ENCODE measurements around the gene TMTC1.

Gene TMTC1

DNA sequence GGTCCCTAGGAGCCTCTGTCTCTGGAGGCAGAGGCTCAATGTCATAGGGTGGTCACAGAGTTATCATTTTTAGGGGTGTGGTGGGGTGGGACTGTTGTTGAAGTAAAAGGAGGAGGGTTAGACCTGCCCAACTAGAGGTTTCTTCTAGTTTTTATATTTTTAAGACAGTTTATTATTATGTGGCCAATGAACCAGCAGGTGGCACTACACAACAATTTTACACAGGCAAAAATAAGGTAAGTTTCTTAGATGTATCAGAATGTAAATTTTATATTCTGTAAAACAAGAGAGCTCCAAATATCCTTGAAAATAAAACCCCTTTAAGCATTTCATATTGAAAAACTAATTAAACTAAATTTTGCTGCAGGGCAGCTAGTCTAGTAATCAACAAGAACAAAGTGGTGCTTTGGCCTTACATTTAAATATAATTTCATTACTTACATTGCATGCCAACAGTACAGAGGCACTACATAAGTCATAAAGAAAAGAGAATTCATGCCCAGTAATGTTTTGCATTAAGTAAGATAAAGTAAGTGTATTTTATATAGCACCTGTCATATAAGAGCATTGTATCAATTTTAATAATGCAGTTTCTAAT, 264.1 kb downstream of the TMTC1 start:
- H3K9me3 ChIP-seq (ENCODE audit: control insufficient read depth, insufficient read depth, low read length) = no peaks in the 10 kb centered on the region
- H3K4me1 ChIP-seq (ENCODE audit: insufficient read depth, low read length) = no peaks in the 10 kb centered on the region
- no peaks in the 10 kb centered on the region for H3K36me3 ChIP-seq (ENCODE audit: insufficient read depth, low read length)
- no peak overlapping the region for H3K9ac ChIP-seq (ENCODE audit: low read depth, low read length)

DNA sequence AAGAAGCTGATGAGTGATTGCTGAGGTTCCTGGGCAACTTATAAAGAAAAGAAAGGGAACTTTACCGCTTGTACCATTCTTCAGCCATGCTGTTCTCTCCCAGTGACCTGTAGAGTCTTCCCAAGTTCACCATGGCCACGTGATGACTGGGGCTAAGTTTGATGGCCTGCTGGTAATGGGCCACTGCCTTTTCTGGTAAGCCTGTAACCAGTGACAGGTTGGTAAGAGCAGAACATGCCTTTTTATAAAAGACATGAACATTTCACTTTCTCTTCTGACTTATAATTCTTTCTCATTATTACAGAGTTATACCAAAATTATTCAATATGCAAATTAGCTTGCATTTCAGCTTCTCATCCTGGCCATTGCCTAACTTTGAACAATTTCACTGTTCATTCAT, 265.3 kb downstream of the TMTC1 start:
- H3K9ac ChIP-seq (ENCODE audit: low read depth, low read length) = no peak overlapping the region

DNA sequence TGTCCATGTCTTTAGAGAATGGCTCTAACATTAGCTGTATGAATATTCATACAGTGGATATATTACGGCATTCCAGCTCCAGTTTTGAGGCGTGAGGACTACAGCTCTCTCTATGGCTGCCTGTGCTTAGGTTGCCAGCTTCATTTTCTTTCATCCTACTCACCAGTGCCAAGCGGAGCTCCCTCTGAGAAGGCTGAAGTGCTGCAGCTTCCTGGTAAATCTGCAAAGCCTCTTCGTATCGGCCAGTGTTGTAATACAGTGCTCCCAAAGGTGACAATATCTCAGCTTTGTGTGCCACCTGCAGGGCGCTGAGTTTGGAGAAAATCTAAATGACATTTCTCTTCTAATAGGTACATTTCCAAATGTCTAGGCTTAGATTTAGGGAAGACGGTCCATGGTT, 266.5 kb downstream of the TMTC1 start:
- Histone ChIP-seq H3K9ac (ENCODE audit: low read depth, low read length) (no peak overlapping the region), H3K4me1 (ENCODE audit: insufficient read depth, low read length) (no peaks in the 10 kb centered on the region), H3K9me3 (ENCODE audit: control insufficient read depth, insufficient read depth, low read length) (no peaks in the 10 kb centered on the region), H3K36me3 (ENCODE audit: insufficient read depth, low read length) (no peaks in the 10 kb centered on the region)

More for the DNA sequence above, 265.3 kb downstream of the TMTC1 start:
- Histone ChIP-seq H3K36me3 (ENCODE audit: insufficient read depth, low read length) (no peaks in the 10 kb centered on the region), H3K9me3 (ENCODE audit: control insufficient read depth, insufficient read depth, low read length) (no peaks in the 10 kb centered on the region), H3K4me1 (ENCODE audit: insufficient read depth, low read length) (no peaks in the 10 kb centered on the region)

DNA sequence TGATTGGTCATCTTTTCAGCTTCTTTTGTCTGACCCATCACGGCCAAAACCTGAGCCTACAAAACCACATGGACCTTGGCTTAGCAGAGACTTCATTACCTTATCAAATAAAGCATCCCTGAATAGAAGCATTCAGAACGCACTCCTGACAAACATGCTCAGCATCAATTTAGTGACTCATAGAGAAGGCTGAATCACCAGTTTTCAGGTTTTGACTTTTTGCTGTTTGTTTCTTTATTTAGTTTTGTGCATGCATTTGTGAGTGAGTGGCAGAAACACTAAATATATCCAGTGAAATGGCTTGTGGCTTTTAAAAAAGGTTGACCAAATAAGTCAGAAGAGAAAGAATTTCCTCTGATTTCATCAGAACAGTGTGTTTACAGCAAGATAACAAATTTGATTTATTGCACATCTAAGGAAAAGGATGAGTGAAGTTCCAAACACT, 267.3 kb downstream of the TMTC1 start:
- Histone ChIP-seq H3K36me3 (ENCODE audit: insufficient read depth, low read length) (no peaks in the 10 kb centered on the region), H3K9ac (ENCODE audit: low read depth, low read length) (no peak overlapping the region), H3K4me1 (ENCODE audit: insufficient read depth, low read length) (no peaks in the 10 kb centered on the region), H3K9me3 (ENCODE audit: control insufficient read depth, insufficient read depth, low read length) (no peaks in the 10 kb centered on the region)

DNA sequence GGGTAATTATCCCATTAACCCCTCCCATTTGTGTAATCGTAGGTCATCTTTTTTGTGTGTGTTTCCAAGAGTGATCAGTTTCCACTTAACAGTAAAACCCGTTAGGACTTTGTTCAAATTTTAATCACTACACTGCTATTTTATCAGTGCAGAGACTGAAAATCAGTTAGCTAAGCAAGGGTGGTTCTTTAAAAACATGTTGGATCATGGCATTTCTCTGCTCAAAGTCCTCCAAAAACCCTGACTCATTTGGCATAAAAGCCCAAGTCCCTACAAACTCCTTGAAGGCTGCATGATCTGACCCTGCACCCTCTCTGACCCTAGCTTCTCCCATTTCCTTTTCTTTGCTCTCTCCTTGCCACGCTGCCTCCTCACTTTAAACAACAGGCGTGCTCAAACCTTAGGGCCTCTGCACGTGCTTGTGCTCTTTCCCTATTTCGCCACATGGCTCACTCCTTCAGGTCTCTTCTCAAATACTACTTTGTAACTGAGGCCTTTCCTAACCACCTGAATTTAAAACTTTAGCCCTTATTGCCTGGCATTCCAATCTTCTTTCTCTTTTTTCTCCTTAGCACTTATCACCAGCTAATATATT, 273.1 kb downstream of the TMTC1 start:
- H3K9me3 ChIP-seq (ENCODE audit: control insufficient read depth, insufficient read depth, low read length) = no peaks in the 10 kb centered on the region
- no peak overlapping the region for H3K9ac ChIP-seq (ENCODE audit: low read depth, low read length)
- no peaks in the 10 kb centered on the region for H3K36me3 ChIP-seq (ENCODE audit: insufficient read depth, low read length)
- no peaks in the 10 kb centered on the region for H3K4me1 ChIP-seq (ENCODE audit: insufficient read depth, low read length)

DNA sequence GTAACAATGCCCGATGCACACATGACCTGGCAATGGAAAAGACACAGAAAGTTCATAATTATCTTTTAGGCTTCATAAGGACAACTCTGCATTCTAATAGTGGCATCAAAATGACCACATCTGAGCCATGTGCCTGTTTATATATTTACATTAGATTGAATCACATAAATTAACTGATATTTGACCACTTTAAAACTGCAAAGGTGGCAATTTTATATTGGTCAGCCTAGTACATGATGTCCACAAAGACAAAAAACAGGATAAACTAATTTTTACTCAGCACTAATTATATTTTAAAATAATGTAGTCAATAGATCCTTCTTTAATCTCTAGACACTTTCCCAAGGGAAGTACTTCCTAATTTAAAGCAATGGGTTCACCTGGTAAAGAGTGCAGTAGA, 274.2 kb downstream of the TMTC1 start:
- no peaks in the 10 kb centered on the region for H3K36me3 ChIP-seq (ENCODE audit: insufficient read depth, low read length)
- H3K9ac ChIP-seq (ENCODE audit: low read depth, low read length) = no peak overlapping the region
- no peaks in the 10 kb centered on the region for H3K4me1 ChIP-seq (ENCODE audit: insufficient read depth, low read length)
- H3K9me3 ChIP-seq (ENCODE audit: control insufficient read depth, insufficient read depth, low read length) = no peaks in the 10 kb centered on the region

DNA sequence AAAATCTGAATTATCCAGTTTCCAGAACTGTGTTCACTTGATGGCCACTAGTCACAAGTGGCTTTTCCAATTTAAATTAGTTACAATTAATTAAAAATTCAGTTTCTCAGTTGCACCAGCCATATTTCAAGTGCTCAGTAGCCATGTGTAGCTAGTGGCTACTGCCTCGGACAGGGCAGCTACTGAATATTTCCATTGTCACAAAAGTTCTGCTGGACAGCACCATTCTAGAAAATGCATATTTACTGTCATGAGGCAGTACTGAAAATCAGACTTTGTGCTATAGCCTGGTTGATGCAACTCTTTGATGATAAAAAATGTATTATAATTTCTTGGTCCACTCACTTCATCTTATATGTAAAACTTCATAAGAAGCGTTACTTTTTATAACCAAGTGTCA, 274.8 kb downstream of the TMTC1 start:
- Histone ChIP-seq H3K9ac (ENCODE audit: low read depth, low read length) (no peak overlapping the region), H3K4me1 (ENCODE audit: insufficient read depth, low read length) (no peaks in the 10 kb centered on the region), H3K9me3 (ENCODE audit: control insufficient read depth, insufficient read depth, low read length) (no peaks in the 10 kb centered on the region), H3K36me3 (ENCODE audit: insufficient read depth, low read length) (no peaks in the 10 kb centered on the region)

DNA sequence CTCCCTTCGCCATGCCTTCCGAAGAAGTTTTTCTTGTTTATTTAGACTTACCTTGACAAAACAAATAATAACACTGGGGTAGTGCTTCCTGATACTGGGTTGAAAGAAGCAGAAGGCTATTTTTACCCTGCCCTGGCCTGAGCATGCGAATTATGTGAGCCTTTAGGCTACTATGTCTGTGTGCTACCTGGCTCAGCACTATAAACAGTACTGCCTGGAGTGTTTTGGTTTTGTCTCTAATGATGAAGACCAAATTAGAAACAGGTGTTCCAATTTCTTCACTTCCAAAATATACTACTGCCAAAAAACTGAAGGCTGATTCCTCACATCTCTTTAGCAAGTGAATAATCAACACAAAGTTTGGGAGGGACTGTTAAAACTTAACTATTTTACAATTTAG, 278.6 kb downstream of the TMTC1 start:
- H3K9ac ChIP-seq (ENCODE audit: low read depth, low read length) = no peak overlapping the region
- H3K36me3 ChIP-seq (ENCODE audit: insufficient read depth, low read length) = no peaks in the 10 kb centered on the region
- H3K4me1 ChIP-seq (ENCODE audit: insufficient read depth, low read length) = no peaks in the 10 kb centered on the region
- no peaks in the 10 kb centered on the region for H3K9me3 ChIP-seq (ENCODE audit: control insufficient read depth, insufficient read depth, low read length)

DNA sequence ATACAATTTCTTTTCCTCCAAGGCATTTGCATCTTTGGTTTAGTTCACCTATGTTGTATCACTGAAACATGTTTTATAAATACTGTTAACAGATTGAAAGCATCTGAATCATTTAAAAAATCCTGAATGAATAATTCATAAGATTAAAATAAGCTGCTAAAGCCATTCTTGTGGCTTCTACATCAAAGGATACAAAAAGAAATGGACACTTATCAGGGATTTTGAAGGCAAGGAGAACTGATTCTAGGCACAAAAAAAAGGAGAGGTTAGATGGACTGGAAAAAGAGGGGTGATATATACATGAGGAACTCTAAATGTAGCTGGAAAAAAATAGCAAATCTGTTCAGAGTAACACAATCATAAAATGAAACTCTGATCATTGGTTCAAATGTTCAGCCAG, 280.5 kb downstream of the TMTC1 start:
- Histone ChIP-seq H3K9me3 (ENCODE audit: control insufficient read depth, insufficient read depth, low read length) (no peaks in the 10 kb centered on the region), H3K4me1 (ENCODE audit: insufficient read depth, low read length) (no peaks in the 10 kb centered on the region), H3K36me3 (ENCODE audit: insufficient read depth, low read length) (no peaks in the 10 kb centered on the region), H3K9ac (ENCODE audit: low read depth, low read length) (no peak overlapping the region)

DNA sequence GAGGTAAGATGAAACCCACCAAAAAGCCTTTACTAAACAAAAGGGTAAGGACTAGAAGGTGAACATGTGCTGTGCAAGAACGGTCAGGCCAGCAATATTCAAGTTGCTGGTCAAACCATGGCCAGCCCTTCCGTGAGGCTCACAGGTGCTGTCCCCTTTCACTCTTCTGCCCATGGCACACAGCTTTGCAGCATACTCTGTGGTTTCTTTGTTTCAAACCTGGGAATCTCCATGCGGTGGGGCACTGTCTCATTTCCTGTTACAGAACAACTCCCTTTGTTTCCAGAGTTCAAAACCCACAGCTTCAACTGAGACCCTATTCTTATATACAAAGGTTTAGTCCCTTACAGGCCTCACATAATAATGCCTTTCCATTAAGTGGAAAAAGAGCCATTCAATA, 284.5 kb downstream of the TMTC1 start:
- Histone ChIP-seq H3K36me3 (ENCODE audit: insufficient read depth, low read length) (no peaks in the 10 kb centered on the region), H3K9me3 (ENCODE audit: control insufficient read depth, insufficient read depth, low read length) (no peaks in the 10 kb centered on the region), H3K4me1 (ENCODE audit: insufficient read depth, low read length) (no peaks in the 10 kb centered on the region), H3K9ac (ENCODE audit: low read depth, low read length) (no peak overlapping the region)

DNA sequence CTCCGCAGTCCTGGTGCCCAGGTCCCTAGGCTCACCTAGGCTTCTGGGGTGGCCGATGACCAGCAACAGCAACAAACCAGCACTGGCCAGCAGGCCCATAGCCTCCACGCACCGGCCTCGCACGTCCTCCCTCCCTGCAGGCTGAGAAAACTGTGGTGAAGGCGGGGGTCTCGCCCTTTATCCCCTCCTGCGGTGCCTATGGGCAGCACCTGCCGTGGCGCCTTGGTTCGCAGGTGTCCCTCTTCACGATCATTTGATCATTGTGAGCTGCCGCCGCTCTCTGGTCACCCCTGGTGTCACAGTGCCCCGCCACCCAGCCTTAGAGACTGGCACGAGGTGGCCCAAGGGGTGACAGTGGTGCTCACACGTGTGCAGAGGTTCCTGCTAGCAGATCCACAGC, 286.2 kb downstream of the TMTC1 start, which contains the start of gene OVCH1:
TSS of gene OVCH1 (minus strand) at position 99 of the 400 bp plus-strand sequence. CDS start at position 99, 0 bp downstream.
- Histone ChIP-seq H3K4me1 (ENCODE audit: insufficient read depth, low read length) (no peaks in the 10 kb centered on the region), H3K9me3 (ENCODE audit: control insufficient read depth, insufficient read depth, low read length) (no peaks in the 10 kb centered on the region), H3K36me3 (ENCODE audit: insufficient read depth, low read length) (no peaks in the 10 kb centered on the region), H3K9ac (ENCODE audit: low read depth, low read length) (no peak within 1 kb of the TSS)

DNA sequence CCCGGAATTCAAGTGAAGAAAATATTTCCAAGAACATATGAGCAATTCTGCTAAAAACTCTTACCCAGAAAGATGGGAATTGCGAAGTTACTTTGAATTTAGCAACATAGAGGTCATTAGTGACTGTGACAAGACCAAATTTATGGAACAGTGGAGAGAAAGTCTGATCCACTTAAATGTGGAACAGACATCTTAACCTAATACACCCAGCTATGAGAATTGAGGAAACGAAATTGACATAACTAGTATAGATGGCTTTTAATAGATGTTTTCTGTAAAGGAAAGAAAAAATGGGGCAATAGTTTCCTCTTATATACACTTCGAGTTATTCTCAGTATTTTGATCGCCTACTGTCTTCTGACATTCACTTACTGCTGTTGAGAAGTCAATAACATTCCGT, 290.9 kb downstream of the TMTC1 start:
- no peaks in the 10 kb centered on the region for H3K4me1 ChIP-seq (ENCODE audit: insufficient read depth, low read length)
- no peak overlapping the region for H3K9ac ChIP-seq (ENCODE audit: low read depth, low read length)
- H3K36me3 ChIP-seq (ENCODE audit: insufficient read depth, low read length) = no peaks in the 10 kb centered on the region
- H3K9me3 ChIP-seq (ENCODE audit: control insufficient read depth, insufficient read depth, low read length) = no peaks in the 10 kb centered on the region

DNA sequence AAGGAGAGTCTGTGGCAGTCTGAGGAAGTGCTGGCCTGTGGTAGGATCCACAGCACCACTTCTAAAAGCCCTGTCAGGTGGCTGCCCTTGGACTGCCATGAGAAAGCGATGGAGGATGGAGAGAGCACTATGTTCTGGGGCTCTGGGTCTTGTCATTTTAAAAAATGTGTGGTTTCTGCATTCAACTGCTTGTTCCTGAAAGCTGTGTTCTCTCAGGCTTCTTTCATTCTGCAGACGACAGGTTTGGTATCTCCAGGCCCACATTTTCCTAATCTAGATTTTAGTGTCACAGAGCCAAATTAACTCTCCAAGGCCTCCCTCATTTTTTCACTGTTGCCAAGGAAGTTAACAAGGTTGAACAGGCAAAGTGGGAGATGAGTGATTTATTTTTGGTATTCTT, 296.8 kb downstream of the TMTC1 start:
- H3K9ac ChIP-seq (ENCODE audit: low read depth, low read length) = no peak overlapping the region
- no peaks in the 10 kb centered on the region for H3K4me1 ChIP-seq (ENCODE audit: insufficient read depth, low read length)
- no peaks in the 10 kb centered on the region for H3K9me3 ChIP-seq (ENCODE audit: control insufficient read depth, insufficient read depth, low read length)
- no peaks in the 10 kb centered on the region for H3K36me3 ChIP-seq (ENCODE audit: insufficient read depth, low read length)

DNA sequence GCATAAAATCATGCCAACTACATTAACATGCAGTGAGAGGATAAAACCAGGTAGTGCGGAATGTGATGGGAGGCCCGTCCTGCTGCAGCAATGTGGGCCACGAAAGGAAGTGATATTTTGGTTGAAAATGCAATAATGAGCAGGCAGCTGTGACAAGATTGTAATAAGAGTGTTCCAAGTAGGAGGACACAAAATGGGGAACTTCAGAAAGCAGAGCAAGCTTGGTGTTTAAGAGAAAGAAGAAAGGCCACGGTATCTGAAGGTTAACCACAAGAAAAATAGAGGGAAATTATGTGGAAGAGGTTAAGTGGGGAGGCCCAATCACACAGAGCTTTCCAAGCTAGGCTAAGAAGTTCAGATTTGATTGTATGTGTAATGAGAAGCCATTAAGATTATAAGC, 320.5 kb downstream of the TMTC1 start:
- no peaks in the 10 kb centered on the region for H3K36me3 ChIP-seq (ENCODE audit: insufficient read depth, low read length)
- no peaks in the 10 kb centered on the region for H3K9me3 ChIP-seq (ENCODE audit: control insufficient read depth, insufficient read depth, low read length)
- H3K9ac ChIP-seq (ENCODE audit: low read depth, low read length) = no peak overlapping the region
- no peaks in the 10 kb centered on the region for H3K4me1 ChIP-seq (ENCODE audit: insufficient read depth, low read length)

DNA sequence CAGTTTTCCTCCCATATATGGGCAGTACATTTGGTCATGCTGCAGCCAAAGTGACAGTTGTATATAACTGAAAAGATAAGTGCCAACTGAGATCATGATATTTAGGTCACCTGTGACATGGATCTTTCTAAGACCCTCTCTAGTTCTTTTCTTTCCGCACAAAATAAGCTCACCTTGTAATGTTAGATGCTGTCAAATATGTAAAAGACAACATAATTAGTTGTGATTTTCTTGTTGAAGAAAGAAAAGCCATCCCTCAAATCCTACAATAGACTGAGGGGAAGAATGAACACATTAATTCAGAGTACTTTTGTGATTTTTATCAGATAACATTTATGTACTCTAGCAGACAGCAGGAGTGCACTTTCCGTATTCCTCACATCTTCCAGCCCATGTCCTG, 323.7 kb downstream of the TMTC1 start:
- H3K9ac ChIP-seq (ENCODE audit: low read depth, low read length) = no peak overlapping the region
- H3K36me3 ChIP-seq (ENCODE audit: insufficient read depth, low read length) = no peaks in the 10 kb centered on the region
- no peaks in the 10 kb centered on the region for H3K4me1 ChIP-seq (ENCODE audit: insufficient read depth, low read length)
- no peaks in the 10 kb centered on the region for H3K9me3 ChIP-seq (ENCODE audit: control insufficient read depth, insufficient read depth, low read length)
